GM06990 (cell line): ENCODE results near the gene PPP1R3F.

Experiments
- DNase-seq: peaks from one replicate; pipeline ENCODE4 v3.0.0-alpha.2; 2011; ENCODE audit not compliant: insufficient read length; ENCODE audit errors: extremely low read depth
- H3K27me3 ChIP-seq: replicated peaks from 2 replicates; pipeline ENCODE4 v1.6.0; 2011; ENCODE audit warnings: low read length; ENCODE audit not compliant: control insufficient read depth, insufficient read depth
- H3K36me3 ChIP-seq: 2 replicates; pipeline ENCODE4 v1.5.1; 2011; ENCODE audit warnings: low read length; ENCODE audit not compliant: control insufficient read depth, insufficient read depth
- H3K4me3 ChIP-seq: replicated peaks from 2 replicates; pipeline ENCODE4 v1.5.1; 2011; ENCODE audit warnings: low read depth, mild to moderate bottlenecking, control low read depth, low read length
- TF ChIP-seq, protein P1 (sequence below): IDR thresholded peaks from 2 replicates; pipeline ENCODE4 v1.5.1; 2011; ENCODE audit warnings: low read length, control low read depth, mild to moderate bottlenecking, inconsistent platforms; ENCODE audit not compliant: insufficient read depth, poor library complexity, severe bottlenecking

Gene PPP1R3F

GRCh38 chrX:49256268-49256995, 13.2 kb upstream of the PPP1R3F start:
- Histone ChIP-seq H3K4me3 (no peak overlapping the region), H3K36me3 (no peaks in the 10 kb centered on the region), H3K27me3 (no peaks in the 10 kb centered on the region)
- DNase-seq = no peak
- TF ChIP-seq, protein P1, sequence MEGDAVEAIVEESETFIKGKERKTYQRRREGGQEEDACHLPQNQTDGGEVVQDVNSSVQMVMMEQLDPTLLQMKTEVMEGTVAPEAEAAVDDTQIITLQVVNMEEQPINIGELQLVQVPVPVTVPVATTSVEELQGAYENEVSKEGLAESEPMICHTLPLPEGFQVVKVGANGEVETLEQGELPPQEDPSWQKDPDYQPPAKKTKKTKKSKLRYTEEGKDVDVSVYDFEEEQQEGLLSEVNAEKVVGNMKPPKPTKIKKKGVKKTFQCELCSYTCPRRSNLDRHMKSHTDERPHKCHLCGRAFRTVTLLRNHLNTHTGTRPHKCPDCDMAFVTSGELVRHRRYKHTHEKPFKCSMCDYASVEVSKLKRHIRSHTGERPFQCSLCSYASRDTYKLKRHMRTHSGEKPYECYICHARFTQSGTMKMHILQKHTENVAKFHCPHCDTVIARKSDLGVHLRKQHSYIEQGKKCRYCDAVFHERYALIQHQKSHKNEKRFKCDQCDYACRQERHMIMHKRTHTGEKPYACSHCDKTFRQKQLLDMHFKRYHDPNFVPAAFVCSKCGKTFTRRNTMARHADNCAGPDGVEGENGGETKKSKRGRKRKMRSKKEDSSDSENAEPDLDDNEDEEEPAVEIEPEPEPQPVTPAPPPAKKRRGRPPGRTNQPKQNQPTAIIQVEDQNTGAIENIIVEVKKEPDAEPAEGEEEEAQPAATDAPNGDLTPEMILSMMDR = no peak

GRCh38 chrX:49257074-49257790, 12.4 kb upstream of the PPP1R3F start:
- no peak for DNase-seq
- H3K27me3 ChIP-seq = no peaks in the 10 kb centered on the region
- no peak overlapping the region for H3K4me3 ChIP-seq
- H3K36me3 ChIP-seq = no peaks in the 10 kb centered on the region
- TF ChIP-seq, protein P1 = no peak

GRCh38 chrX:49257846-49258748, 11.5 kb upstream of the PPP1R3F start:
- TF ChIP-seq, protein P1 = no peak
- DNase-seq = no peak
- no peaks in the 10 kb centered on the region for H3K27me3 ChIP-seq
- no peaks in the 10 kb centered on the region for H3K36me3 ChIP-seq
- no peak overlapping the region for H3K4me3 ChIP-seq

DNA sequence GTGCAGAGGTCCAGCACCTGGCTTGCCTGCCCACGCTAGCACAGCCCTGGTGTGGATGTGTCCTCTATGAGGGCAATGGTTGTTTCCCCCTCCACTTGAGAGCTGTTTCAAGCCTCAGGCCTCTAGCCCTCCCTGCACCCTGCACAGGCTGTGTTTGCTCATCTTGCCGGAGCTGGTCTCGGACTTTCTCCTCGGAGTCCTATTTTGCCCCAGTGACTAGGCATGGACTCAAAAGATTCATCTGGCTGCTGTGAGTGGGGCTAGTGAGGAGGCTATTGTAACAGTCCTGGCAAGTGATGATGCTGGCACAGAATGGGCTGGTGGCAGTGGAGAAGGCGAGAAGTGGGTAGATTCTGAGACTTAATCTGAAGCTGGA, 10.9 kb upstream of the PPP1R3F start:
- H3K36me3 ChIP-seq = no peaks in the 10 kb centered on the region
- H3K27me3 ChIP-seq = no peaks in the 10 kb centered on the region
- TF ChIP-seq, protein P1 = no peak
- no peak overlapping the region for H3K4me3 ChIP-seq
- DNase-seq = no peak

DNA sequence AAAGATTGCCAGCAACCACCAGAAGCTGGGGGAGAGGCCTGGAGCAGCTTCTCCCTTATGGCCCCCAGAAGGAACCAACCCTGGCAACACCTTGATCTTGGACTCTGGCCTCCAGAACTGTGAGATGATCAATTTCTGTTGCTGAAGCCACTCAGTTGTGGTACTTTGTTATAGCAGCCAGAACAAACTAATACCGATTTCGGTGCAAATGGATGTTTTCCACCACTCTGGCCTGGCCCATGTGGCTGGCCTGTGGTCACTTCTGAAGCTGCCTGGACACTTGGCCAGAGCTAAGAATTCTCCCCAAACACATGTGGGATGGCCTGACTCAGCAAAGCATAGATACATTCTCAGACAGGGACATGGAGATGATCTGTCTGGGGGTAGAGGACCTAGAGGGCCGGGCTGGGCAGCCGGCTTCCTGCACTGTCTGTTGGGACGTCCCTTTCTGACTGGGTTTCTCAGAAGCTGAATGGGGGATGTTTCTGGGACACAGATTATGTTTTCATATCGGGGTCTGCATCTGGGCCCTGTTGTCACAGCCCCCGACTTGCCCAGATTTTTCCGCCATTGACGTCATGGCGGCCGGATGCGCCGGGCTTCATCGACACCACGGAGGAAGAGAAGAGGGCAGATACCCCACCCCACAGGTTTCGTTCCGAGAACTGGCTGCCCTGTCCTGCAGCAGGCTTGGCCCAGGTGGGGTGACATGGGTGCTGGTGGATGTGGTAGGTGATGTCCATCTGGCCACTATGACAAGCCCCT, 9.2 kb upstream of the PPP1R3F start:
- Histone ChIP-seq H3K27me3 (no peaks in the 10 kb centered on the region), H3K4me3 (no peak overlapping the region), H3K36me3 (no peaks in the 10 kb centered on the region)
- TF ChIP-seq, protein P1 = no peak
- no peak for DNase-seq
